ACC112 (cell line): ENCODE results near the gene RARS2.

Source experiments
- H2AFZ ChIP-seq: fragments of 200-600 bp; sonication (generic); one replicate; pipeline ENCODE4 v1.6.0; 2017; ENCODE audit warnings: antibody characterized with exemption, low read length; ENCODE audit not compliant: unreplicated experiment
- H3K27ac ChIP-seq: fragments of 200-600 bp; sonication (generic); 2 replicates; pipeline ENCODE4 v1.5.1; 2014; ENCODE audit warnings: low read depth, mild to moderate bottlenecking, antibody characterized with exemption, low read length, moderate library complexity
- H3K27me3 ChIP-seq: fragments of 200-600 bp; sonication (generic); 2 replicates; pipeline ENCODE4 v1.6.1; 2014; ENCODE audit warnings: mild to moderate bottlenecking, antibody characterized with exemption, low read length, moderate library complexity, mixed read lengths; ENCODE audit not compliant: insufficient read depth
- H3K36me3 ChIP-seq: fragments of 200-600 bp; sonication (generic); 2 replicates; pipeline ENCODE4 v1.6.1; 2016; ENCODE audit warnings: mild to moderate bottlenecking, antibody characterized with exemption, low read length, moderate library complexity, mixed read lengths; ENCODE audit not compliant: insufficient read depth
- H3K4me1 ChIP-seq: fragments of 200-600 bp; sonication (generic); one replicate; pipeline ENCODE4 v1.6.1; 2016; ENCODE audit warnings: low read length, mixed read lengths; ENCODE audit not compliant: insufficient read depth, unreplicated experiment, control insufficient read depth
- H3K4me3 ChIP-seq: fragments of 200-600 bp; sonication (generic); 2 replicates; pipeline ENCODE4 v1.5.1; 2014; ENCODE audit warnings: mild to moderate bottlenecking, low read depth, low read length
- H3K79me2 ChIP-seq: fragments of 200-600 bp; sonication (generic); one replicate; pipeline ENCODE4 v1.6.0; 2016; ENCODE audit warnings: low read length; ENCODE audit not compliant: control insufficient read depth, unreplicated experiment, insufficient read depth

RARS2 gene

GRCh38 chr6:87543696-87544473, 45.9 kb downstream of the RARS2 start:
- H3K4me1 ChIP-seq: no peaks in the 10 kb centered on the region
- H3K4me3 ChIP-seq: no peak overlapping the region
- H3K27me3 ChIP-seq: no peaks in the 10 kb centered on the region
- H3K27ac ChIP-seq: no peak overlapping the region
- H3K36me3 ChIP-seq: peaks cover 54% of the 10 kb centered on the region
- H3K79me2 ChIP-seq: no peaks in the 10 kb centered on the region
- no peak overlapping the region for H2AFZ ChIP-seq

- no peaks in the 10 kb centered on the region for H3K4me1 ChIP-seq
- no peak overlapping the region for H3K27ac ChIP-seq
- no peak overlapping the region for H2AFZ ChIP-seq
- H3K36me3 ChIP-seq: peaks cover 47% of the 10 kb centered on the region
- H3K79me2 ChIP-seq: no peaks in the 10 kb centered on the region
- H3K4me3 ChIP-seq: no peak overlapping the region
- H3K27me3 ChIP-seq: no peaks in the 10 kb centered on the region
Observed at GRCh38 chr6:87541744-87542143, 48.0 kb downstream of the RARS2 start.

DNA sequence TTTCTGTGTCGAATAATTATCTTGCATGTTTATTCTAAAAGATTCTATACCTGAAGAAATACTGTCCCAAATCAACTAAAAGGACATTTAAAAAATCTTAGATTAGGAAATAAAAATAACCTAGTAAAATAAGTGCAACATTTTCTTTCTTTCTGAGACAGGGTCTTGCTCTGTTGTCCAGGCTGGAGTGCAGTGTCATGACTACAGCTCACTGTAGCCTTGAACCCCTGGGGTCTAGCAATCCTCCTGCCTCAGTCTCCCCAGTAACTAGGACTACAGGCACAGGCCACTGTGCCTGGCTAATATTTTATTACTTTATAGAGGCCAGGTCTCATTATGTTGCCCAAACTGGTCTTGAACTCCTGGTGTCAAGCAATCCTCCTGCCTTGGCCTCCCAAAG, 48.7 kb downstream of the RARS2 start:
- H3K4me1 ChIP-seq: no peaks in the 10 kb centered on the region
- H2AFZ ChIP-seq: no peak overlapping the region
- no peaks in the 10 kb centered on the region for H3K79me2 ChIP-seq
- H3K4me3 ChIP-seq: no peak overlapping the region
- H3K27ac ChIP-seq: no peak overlapping the region
- H3K36me3 ChIP-seq: peaks cover 46% of the 10 kb centered on the region
- no peaks in the 10 kb centered on the region for H3K27me3 ChIP-seq

DNA sequence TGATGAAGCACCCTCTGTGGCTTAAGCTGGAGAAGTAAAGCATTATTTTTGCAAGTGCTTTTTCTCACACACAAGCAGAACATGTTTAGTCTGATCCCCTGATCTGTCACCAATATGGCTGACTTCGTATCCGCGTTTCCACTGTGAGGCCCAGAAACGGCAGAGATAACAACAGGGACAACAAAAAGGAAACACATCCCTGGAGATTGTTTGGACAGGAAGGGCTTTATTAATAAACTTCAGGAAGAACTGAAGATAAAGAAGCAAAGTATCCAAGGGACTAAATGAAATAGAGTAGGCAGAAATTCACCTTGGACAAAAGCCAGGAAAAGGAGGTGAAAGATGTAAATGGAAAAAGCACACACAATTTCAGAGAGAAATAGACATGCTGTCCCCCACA, 49.2 kb downstream of the RARS2 start:
- Histone ChIP-seq H3K4me3 (no peak overlapping the region), H2AFZ (no peak overlapping the region), H3K36me3 (peaks cover 46% of the 10 kb centered on the region), H3K27ac (no peak overlapping the region), H3K27me3 (no peaks in the 10 kb centered on the region), H3K79me2 (no peaks in the 10 kb centered on the region), H3K4me1 (no peaks in the 10 kb centered on the region)

- H3K27me3 ChIP-seq: no peaks in the 10 kb centered on the region
- H3K79me2 ChIP-seq: no peaks in the 10 kb centered on the region
- H3K36me3 ChIP-seq: peaks cover 43% of the 10 kb centered on the region
- H3K4me3 ChIP-seq: no peak overlapping the region
- no peak overlapping the region for H2AFZ ChIP-seq
- H3K27ac ChIP-seq: no peak overlapping the region
- H3K4me1 ChIP-seq: no peaks in the 10 kb centered on the region
Observed at GRCh38 chr6:87539554-87539953, 50.2 kb downstream of the RARS2 start.

DNA sequence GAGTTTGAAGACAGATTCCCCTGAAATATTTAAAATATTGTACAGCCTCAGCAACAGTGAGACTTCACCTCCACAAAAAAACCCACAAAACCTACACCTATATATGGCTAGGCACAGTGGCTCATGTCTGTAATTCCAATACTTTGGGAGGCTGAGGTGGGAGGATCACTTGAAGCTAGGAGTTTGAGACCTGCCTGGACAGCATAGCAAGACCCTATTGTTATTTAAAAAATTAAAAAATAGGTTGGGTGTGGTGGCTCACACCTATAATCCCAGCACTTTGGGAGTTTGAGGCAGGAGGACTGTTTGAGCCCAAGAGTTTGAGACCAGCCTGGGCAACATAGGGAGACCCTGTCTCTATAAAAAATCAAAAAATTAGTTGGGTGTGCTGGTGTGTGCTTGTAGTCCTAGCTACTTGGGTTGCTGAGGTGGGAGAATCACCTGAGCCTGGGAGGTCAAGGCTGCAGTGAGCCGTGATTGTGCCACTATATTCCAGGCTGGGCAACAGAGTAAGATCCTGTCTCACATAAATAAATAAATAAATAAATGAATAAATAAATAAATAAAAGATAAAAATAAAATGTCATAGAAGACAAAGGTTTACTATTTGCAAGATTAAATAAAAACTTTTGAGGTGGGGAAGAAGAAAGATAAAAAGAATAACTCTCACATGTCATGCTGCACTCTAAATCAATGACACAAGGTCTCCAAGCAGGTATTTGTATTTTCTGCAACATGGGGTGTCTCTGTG, 51.1 kb downstream of the RARS2 start:
- Histone ChIP-seq H2AFZ (no peak overlapping the region), H3K4me1 (no peaks in the 10 kb centered on the region), H3K4me3 (no peak overlapping the region), H3K36me3 (peaks cover 45% of the 10 kb centered on the region), H3K27me3 (no peaks in the 10 kb centered on the region), H3K79me2 (no peaks in the 10 kb centered on the region), H3K27ac (no peak overlapping the region)

DNA sequence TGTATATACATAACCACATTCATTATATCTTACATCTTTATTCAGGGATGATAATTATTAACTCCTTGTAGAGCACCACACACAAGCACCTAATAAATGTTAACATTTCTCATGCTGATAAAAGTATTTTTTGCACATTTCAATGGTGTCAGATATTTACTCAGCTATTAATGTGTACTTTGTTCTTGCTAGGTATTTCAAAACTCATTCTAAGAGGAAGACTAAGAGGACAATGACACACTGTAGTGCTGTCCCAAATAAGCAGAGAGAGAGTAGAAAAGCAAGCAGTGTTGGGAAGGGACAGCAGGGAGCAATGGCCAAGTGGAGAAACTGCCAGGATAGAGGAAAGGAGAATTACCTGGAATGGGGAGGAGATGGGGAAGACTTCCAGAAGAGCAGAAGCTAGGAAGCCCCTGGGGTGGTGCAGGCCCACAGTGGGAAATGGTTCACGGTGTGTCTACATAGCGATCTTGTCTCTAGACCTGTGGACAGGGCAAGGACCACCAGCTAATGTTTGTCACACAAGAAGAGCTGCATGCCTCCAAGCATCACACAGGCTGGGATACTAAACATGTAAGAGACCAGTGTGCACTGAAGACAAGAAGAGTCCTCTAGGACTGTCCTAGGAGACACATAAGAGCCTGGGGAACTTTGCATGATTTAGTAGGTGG, 55.3 kb downstream of the RARS2 start:
- no peaks in the 10 kb centered on the region for H3K4me1 ChIP-seq
- H3K27me3 ChIP-seq: no peaks in the 10 kb centered on the region
- no peak overlapping the region for H3K27ac ChIP-seq
- H3K36me3 ChIP-seq: peaks cover 31% of the 10 kb centered on the region
- no peak overlapping the region for H3K4me3 ChIP-seq
- H3K79me2 ChIP-seq: no peaks in the 10 kb centered on the region
- H2AFZ ChIP-seq: no peak overlapping the region

DNA sequence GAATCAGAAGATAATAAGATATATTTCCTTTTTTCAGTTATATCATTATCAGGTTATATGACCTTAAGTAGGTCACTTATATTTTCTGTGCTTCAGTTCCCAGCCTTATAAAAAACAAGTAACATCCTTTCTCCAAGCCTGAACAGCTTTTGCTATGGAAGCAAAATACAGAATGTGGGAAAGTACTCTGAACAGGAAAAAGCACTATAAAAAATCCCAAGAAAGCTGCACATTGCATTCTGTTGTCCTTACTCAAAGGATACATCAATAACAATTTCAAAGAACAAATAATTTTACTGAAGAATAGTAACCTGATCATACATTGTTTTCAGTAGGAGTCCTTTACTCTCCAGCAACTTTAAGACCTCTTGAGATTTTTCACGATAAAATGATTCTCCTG, 60.6 kb downstream of the RARS2 start:
- no peak overlapping the region for H3K4me3 ChIP-seq
- H3K27ac ChIP-seq: no peak overlapping the region
- H3K27me3 ChIP-seq: no peaks in the 10 kb centered on the region
- H3K79me2 ChIP-seq: no peaks in the 10 kb centered on the region
- no peak overlapping the region for H2AFZ ChIP-seq
- peaks cover 24% of the 10 kb centered on the region for H3K36me3 ChIP-seq
- no peaks in the 10 kb centered on the region for H3K4me1 ChIP-seq

DNA sequence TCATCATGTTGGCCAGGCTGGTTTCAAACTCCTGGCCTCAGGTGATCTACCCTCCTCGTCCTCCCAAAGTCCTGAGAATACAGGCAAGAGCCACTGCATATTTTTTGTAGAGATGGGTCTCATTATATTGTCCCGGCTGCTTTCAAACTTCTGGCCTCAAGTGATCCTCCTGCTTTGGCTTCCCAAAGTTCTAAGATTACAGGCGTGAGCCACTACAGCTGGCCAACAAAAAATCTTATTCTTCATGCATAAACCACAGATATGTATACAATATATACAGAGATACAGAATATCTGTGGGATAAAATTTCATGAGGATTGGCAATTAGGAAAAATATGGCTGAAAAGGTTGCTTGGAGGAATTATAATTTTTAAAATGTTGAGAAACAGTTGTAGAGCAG, 67.1 kb downstream of the RARS2 start:
- H3K27ac ChIP-seq: no peak overlapping the region
- no peak overlapping the region for H3K4me3 ChIP-seq
- H3K4me1 ChIP-seq: no peaks in the 10 kb centered on the region
- no peak overlapping the region for H2AFZ ChIP-seq
- H3K79me2 ChIP-seq: no peaks in the 10 kb centered on the region
- peaks cover 21% of the 10 kb centered on the region for H3K36me3 ChIP-seq
- H3K27me3 ChIP-seq: no peaks in the 10 kb centered on the region

- no peaks in the 10 kb centered on the region for H3K79me2 ChIP-seq
- H3K4me1 ChIP-seq: no peaks in the 10 kb centered on the region
- H3K27me3 ChIP-seq: no peaks in the 10 kb centered on the region
- no peak overlapping the region for H3K27ac ChIP-seq
- peaks cover 39% of the 10 kb centered on the region for H3K36me3 ChIP-seq
- H3K4me3 ChIP-seq: no peak overlapping the region
- H2AFZ ChIP-seq: no peak overlapping the region
Observed at GRCh38 chr6:87518453-87518852, 71.3 kb downstream of the RARS2 start.
